Measurements from ENCODE around the gene SLC25A47.
"Not testable (repeated sequence)": the region's sequence is repeated elsewhere in the genome, so short reads cannot be mapped to it uniquely, and the experiment has no call there.

The SLC25A47 gene

DNA sequence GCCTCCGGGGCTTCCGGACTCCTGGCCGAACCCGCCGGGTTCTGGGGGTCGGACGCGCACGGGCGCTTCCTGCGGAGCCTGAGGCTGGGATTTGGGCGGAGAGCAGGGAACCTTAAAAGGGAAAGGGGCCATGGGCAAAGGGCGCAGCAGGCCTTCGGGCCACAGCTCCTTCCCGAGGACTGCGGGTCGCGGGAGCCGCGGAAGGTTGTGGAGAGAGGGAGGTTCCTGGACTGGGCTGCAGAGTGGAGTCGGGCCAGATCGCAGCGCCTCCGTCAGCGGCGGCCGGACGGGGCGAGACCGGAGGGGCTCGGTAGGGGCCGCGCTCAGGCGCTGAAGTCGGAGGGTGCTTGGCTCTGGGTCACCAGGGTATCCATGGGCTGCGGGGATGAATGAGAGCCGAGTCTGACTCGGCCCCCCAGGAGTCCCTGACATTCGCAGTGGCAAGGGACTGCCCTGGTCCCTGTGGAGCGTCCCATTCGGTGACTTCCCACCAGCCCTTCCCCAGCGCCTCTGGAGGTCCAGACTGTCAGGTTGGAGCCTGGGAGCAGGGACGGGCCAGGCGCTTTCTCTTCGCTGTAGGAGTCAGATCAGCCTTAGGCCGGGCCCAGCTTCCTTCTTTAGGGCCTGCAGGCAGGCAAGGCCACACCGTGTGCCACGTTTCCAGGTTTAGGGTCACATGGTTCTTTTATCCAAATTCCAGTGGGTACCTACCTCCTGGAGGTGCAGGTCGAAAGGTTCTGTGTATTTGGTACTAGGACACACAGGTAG is 16.0 kb upstream of the SLC25A47 start:
- no peaks in the 10 kb centered on the region for H3K4me1 ChIP-seq (ENCODE audit: low read length)
- no peak for DNase-seq

DNA sequence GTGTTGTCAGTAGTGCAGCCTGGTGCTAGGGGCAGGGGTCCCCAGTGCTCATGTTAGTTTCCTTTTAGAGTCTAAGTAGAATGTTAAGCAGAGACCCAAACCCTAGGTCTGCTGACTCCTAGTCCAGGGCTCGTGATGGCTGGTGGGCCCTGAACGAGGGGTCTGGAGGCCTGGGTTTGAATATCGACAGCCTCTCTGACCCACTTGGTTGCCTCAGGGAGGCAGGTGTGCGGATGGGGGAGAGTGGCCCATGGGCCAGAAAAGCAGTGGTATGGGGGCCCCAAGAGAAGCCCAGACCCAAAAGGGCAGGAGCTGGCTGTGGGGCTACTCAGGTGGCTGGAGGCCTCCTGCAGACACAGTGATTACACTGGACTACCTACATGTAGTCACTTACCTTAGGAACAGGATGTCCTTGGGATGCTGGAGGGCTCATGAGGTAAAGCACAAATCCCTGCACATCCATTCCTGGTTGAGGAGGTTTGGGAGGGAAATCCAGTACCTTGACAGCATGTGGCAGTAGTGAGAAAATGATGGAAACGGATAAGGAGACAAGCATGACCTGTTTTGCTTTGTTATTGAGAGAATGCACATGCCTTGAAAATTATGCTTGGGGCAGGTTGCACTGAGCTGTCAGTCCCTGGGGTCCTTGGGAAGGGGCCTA is 15.2 kb upstream of the SLC25A47 start:
- Histone ChIP-seq H3K9me3 (replicated peaks; ENCODE audit: insufficient read depth, low read length) (no peaks in the 10 kb centered on the region), H3K27ac (ENCODE audit: low read length) (no peak overlapping the region), H3K9me2 (replicated peaks; ENCODE audit: insufficient read depth, low read length) (no peaks in the 10 kb centered on the region), H3K79me2 (ENCODE audit: low read length) (no peaks in the 10 kb centered on the region), H3K36me3 (replicated peaks; ENCODE audit: insufficient read depth, low read length) (no peaks in the 10 kb centered on the region), H3K27me3 (replicated peaks; ENCODE audit: insufficient read depth, low read length) (peaks cover 7% of the 10 kb centered on the region; the same call in 1 of the 2 replicates), H3K4me3 (ENCODE audit: low read length) (no peak overlapping the region), H3F3A (ENCODE audit: insufficient read depth, low read length) (no peaks in the 10 kb centered on the region), H3K9ac (ENCODE audit: low read length) (no peak overlapping the region), H4K20me1 (ENCODE audit: insufficient read depth, low read length) (no peaks in the 10 kb centered on the region), H3K4me2 (ENCODE audit: low read depth, low read length) (no peak overlapping the region), H2AFZ (ENCODE audit: low read length) (no peak overlapping the region), H3K4me1 (ENCODE audit: low read length) (no peaks in the 10 kb centered on the region)
- DNase-seq = no peak
- TF ChIP-seq EZH2 (optimal IDR thresholded peaks at IDR 0.05; ENCODE audit: low read depth, low read length) (no peak), EZH2phosphoT487 (IDR thresholded peaks at IDR 0.05; ENCODE audit: low read length) (no peak)
- TF ChIP-seq, protein P1, sequence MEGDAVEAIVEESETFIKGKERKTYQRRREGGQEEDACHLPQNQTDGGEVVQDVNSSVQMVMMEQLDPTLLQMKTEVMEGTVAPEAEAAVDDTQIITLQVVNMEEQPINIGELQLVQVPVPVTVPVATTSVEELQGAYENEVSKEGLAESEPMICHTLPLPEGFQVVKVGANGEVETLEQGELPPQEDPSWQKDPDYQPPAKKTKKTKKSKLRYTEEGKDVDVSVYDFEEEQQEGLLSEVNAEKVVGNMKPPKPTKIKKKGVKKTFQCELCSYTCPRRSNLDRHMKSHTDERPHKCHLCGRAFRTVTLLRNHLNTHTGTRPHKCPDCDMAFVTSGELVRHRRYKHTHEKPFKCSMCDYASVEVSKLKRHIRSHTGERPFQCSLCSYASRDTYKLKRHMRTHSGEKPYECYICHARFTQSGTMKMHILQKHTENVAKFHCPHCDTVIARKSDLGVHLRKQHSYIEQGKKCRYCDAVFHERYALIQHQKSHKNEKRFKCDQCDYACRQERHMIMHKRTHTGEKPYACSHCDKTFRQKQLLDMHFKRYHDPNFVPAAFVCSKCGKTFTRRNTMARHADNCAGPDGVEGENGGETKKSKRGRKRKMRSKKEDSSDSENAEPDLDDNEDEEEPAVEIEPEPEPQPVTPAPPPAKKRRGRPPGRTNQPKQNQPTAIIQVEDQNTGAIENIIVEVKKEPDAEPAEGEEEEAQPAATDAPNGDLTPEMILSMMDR (IDR thresholded peaks at IDR 0.05; ENCODE audit: low read length) = no peak

More for the DNA sequence above, 16.0 kb upstream of the SLC25A47 start:
- peak overlapping the region; percentile 52; the same call in 1 of the 2 replicates for H3K4me2 ChIP-seq (ENCODE audit: low read depth, low read length)
- no peaks in the 10 kb centered on the region for H3K9me2 ChIP-seq (replicated peaks; ENCODE audit: insufficient read depth, low read length)
- no peak overlapping the region for H2AFZ ChIP-seq (ENCODE audit: low read length)
- H3K79me2 ChIP-seq (ENCODE audit: low read length) = no peaks in the 10 kb centered on the region
- TF ChIP-seq EZH2phosphoT487 (IDR thresholded peaks at IDR 0.05; ENCODE audit: low read length) (no peak), EZH2 (optimal IDR thresholded peaks at IDR 0.05; ENCODE audit: low read depth, low read length) (no peak)
- TF ChIP-seq, protein P1 (IDR thresholded peaks at IDR 0.05; ENCODE audit: low read length) = no peak
- no peak overlapping the region for H3K9ac ChIP-seq (ENCODE audit: low read length)
- no peak overlapping the region for H3K27ac ChIP-seq (ENCODE audit: low read length)
- H3K4me3 ChIP-seq (ENCODE audit: low read length) = peak overlapping the region; percentile 37; the same call in 1 of the 2 replicates
- H3F3A ChIP-seq (ENCODE audit: insufficient read depth, low read length) = no peaks in the 10 kb centered on the region
- no peaks in the 10 kb centered on the region for H3K9me3 ChIP-seq (replicated peaks; ENCODE audit: insufficient read depth, low read length)
- peaks cover 7% of the 10 kb centered on the region; the same call in 1 of the 2 replicates for H3K27me3 ChIP-seq (replicated peaks; ENCODE audit: insufficient read depth, low read length)
- H4K20me1 ChIP-seq (ENCODE audit: insufficient read depth, low read length) = no peaks in the 10 kb centered on the region
- no peaks in the 10 kb centered on the region for H3K36me3 ChIP-seq (replicated peaks; ENCODE audit: insufficient read depth, low read length)

- not testable (repeated sequence) for H3K4me2 ChIP-seq (ENCODE audit: low read depth, low read length); H3K9me3 ChIP-seq (replicated peaks; ENCODE audit: insufficient read depth, low read length); H2AFZ ChIP-seq (ENCODE audit: low read length); H3K36me3 ChIP-seq (replicated peaks; ENCODE audit: insufficient read depth, low read length); H3K9me2 ChIP-seq (replicated peaks; ENCODE audit: insufficient read depth, low read length); DNase-seq; H3K4me3 ChIP-seq (ENCODE audit: low read length); H4K20me1 ChIP-seq (ENCODE audit: insufficient read depth, low read length); H3K4me1 ChIP-seq (ENCODE audit: low read length); H3K27ac ChIP-seq (ENCODE audit: low read length); H3K9ac ChIP-seq (ENCODE audit: low read length); H3K79me2 ChIP-seq (ENCODE audit: low read length); H3F3A ChIP-seq (ENCODE audit: insufficient read depth, low read length); H3K27me3 ChIP-seq (replicated peaks; ENCODE audit: insufficient read depth, low read length)
These were observed 14.7 kb upstream of the SLC25A47 start for GRCh38 chr14:100308427-100308792.

Data from MM.1S (cell line).